H1 (cell line): Measurements from ENCODE around the gene DMAC2. TPM values are rescaled to one million over a fixed set of nuclear protein-coding genes. Genes with fewer than 3 reads are reported as not detected.
"Not testable (repeated sequence)": the region's sequence is repeated elsewhere in the genome, so short reads cannot be mapped to it uniquely, and the experiment has no call there.

Experiments used
- CTCF ChIA-PET: fragments of 300-600 bp; sonication (Branson Sonifier 250); formaldehyde crosslinking; loops from one replicate; lab custom pipeline; 2021; ENCODE audit not compliant: partially characterized antibody; lab: Charles Lee
- POLR2A ChIA-PET: fragments of 300-600 bp; sonication (Branson Sonifier 250); formaldehyde crosslinking; loops from one replicate; lab custom pipeline; 2021; ENCODE audit warnings: inconsistent platforms; ENCODE audit not compliant: partially characterized antibody; lab: Charles Lee
- DNase-seq, 2 experiments: peaks; one replicate each; pipeline versions ENCODE4 v3.0.0 to v3.0.0-alpha.2; 2010 to 2022; ENCODE audit warnings: low spot score in 2 of 2, low read depth in 1 of 2, mixed read lengths in 1 of 2
- FAIRE-seq: peaks from 2 replicates; lab custom pipeline; 2011; peaks lifted over from hg19 to GRCh38; lab: Jason Lieb, UNC
- H2AFZ ChIP-seq: 2 replicates; pipeline ENCODE4 v1.8.1; 2012; ENCODE audit warnings: low read length, inconsistent platforms
- H2AK5ac ChIP-seq: 2 replicates; pipeline ENCODE4 v1.6.1; 2013; ENCODE audit warnings: low read depth, low read length
- H2BK120ac ChIP-seq: replicated peaks from 2 replicates; pipeline ENCODE3; 2013; ENCODE audit warnings: low read depth, low read length, inconsistent platforms
- H2BK12ac ChIP-seq: 2 replicates; pipeline ENCODE4 v1.6.1; 2013; ENCODE audit warnings: low read depth, low read length
- H2BK15ac ChIP-seq: 2 replicates; pipeline ENCODE4 v1.6.1; 2013; ENCODE audit warnings: low read length
- H2BK20ac ChIP-seq: 2 replicates; pipeline ENCODE4 v1.6.1; 2013; ENCODE audit warnings: low read length
- H2BK5ac ChIP-seq: 2 replicates; pipeline ENCODE4 v1.6.1; 2013; ENCODE audit warnings: low read depth, low read length
- H3K14ac ChIP-seq: 2 replicates; pipeline ENCODE4 v1.6.1; 2013; ENCODE audit warnings: inconsistent platforms; ENCODE audit not compliant: insufficient read length
- H3K18ac ChIP-seq: 2 replicates; pipeline ENCODE4 v1.6.1; 2013; ENCODE audit warnings: low read length; ENCODE audit errors: extremely low read depth
- H3K23ac ChIP-seq: 2 replicates; pipeline ENCODE4 v1.6.1; 2013; ENCODE audit warnings: inconsistent platforms; ENCODE audit not compliant: insufficient read length
- H3K23me2 ChIP-seq: 2 replicates; pipeline ENCODE4 v1.6.1; 2013; ENCODE audit warnings: low read depth, low read length
- H3K27ac ChIP-seq: 2 replicates; pipeline ENCODE4 v1.6.1; 2011; ENCODE audit warnings: low read depth, low read length, inconsistent platforms
- H3K27me3 ChIP-seq, 4 experiments: replicated peaks in 1 of 4; 1 replicate in 1 of 4; 2 replicates in 3 of 4; pipeline versions ENCODE4 v1.6.1 to v1.8.1; 2011 to 2013; ENCODE audit warnings: low read length in 3 of 4, mild to moderate bottlenecking in 3 of 4, inconsistent platforms in 2 of 4, mixed read lengths in 2 of 4, moderate library complexity in 1 of 4; ENCODE audit not compliant: control insufficient read depth in 3 of 4, insufficient read depth in 3 of 4; ENCODE audit errors: extremely low read depth in 1 of 4
- H3K36me3 ChIP-seq, 4 experiments: 2 replicates each; pipeline versions ENCODE4 v1.6.1 to v1.8.1; 2011 to 2013; ENCODE audit warnings: mild to moderate bottlenecking in 4 of 4, low read length in 3 of 4, moderate library complexity in 2 of 4, control low read depth in 1 of 4, inconsistent platforms in 1 of 4; ENCODE audit not compliant: insufficient read depth in 4 of 4, control insufficient read depth in 2 of 4
- H3K4ac ChIP-seq: replicated peaks from 2 replicates; pipeline ENCODE3; 2013; ENCODE audit warnings: low read length, low read depth, mixed read lengths, inconsistent platforms; ENCODE audit not compliant: insufficient read length
- H3K4me1 ChIP-seq, 4 experiments: replicated peaks in 1 of 4; 1 replicate in 1 of 4; 2 replicates in 3 of 4; pipeline versions ENCODE4 v1.6.1 to v1.8.1; 2011 to 2013; ENCODE audit warnings: low read length in 3 of 4, inconsistent platforms in 2 of 4, mixed read lengths in 1 of 4; ENCODE audit not compliant: insufficient read depth in 4 of 4, control insufficient read depth in 3 of 4
- H3K4me2 ChIP-seq, 2 experiments: 2 replicates each; pipeline versions ENCODE4 v1.6.1 to v1.8.1; 2011 to 2013; ENCODE audit warnings: low read depth in 2 of 2, low read length in 2 of 2, control low read depth in 1 of 2, inconsistent platforms in 1 of 2, mild to moderate bottlenecking in 1 of 2; ENCODE audit not compliant: insufficient read depth in 1 of 2
- H3K4me3 ChIP-seq, 4 experiments: fragments of 200-600, 300-600 bp in 1 of 4; sonication (generic), shearing (Covaris generic), sonication (Bioruptor Twin) in 1 of 4; 2 replicates each; pipeline versions ENCODE4 v1.5.1 to v1.8.1; 2011 to 2016; ENCODE audit warnings: low read length in 4 of 4, low read depth in 3 of 4, control low read depth in 2 of 4, inconsistent platforms in 2 of 4, mild to moderate bottlenecking in 2 of 4, mixed read lengths in 1 of 4, moderate library complexity in 1 of 4; ENCODE audit not compliant: insufficient read depth in 2 of 4; ENCODE audit errors: extremely low read depth in 1 of 4
- H3K56ac ChIP-seq: replicated peaks from 2 replicates; pipeline ENCODE3; 2013; ENCODE audit warnings: low read depth, mild to moderate bottlenecking, mixed read lengths, low read length, inconsistent platforms; ENCODE audit not compliant: insufficient read length
- H3K79me1 ChIP-seq: 2 replicates; pipeline ENCODE4 v1.6.1; 2013; ENCODE audit warnings: low read depth, low read length, control low read depth
- H3K79me2 ChIP-seq, 2 experiments: 2 replicates each; pipeline versions ENCODE4 v1.6.1 to v1.8.1; 2012 to 2013; ENCODE audit warnings: low read length in 2 of 2, mild to moderate bottlenecking in 2 of 2, inconsistent platforms in 1 of 2; ENCODE audit not compliant: insufficient read depth in 2 of 2, control insufficient read depth in 1 of 2
- H3K9ac ChIP-seq, 4 experiments: replicated peaks in 1 of 4; 1 replicate in 1 of 4; 2 replicates in 3 of 4; pipeline versions ENCODE4 v1.6.1 to v1.8.1; 2011 to 2013; ENCODE audit warnings: low read depth in 3 of 4, low read length in 3 of 4, control low read depth in 2 of 4, mild to moderate bottlenecking in 2 of 4, moderate library complexity in 2 of 4, inconsistent platforms in 1 of 4; ENCODE audit errors: extremely low read depth in 1 of 4
- H3K9me3 ChIP-seq, 2 experiments: 2 replicates each; pipeline versions ENCODE4 v1.6.1 to v1.8.1; 2012 to 2013; ENCODE audit warnings: mild to moderate bottlenecking in 2 of 2, moderate library complexity in 2 of 2, control low read depth in 1 of 2, inconsistent platforms in 1 of 2, low read depth in 1 of 2, low read length in 1 of 2, mixed read lengths in 1 of 2; ENCODE audit not compliant: insufficient read depth in 2 of 2
- H4K20me1 ChIP-seq, 2 experiments: replicated peaks in 1 of 2; 2 replicates each; pipeline versions ENCODE3 to v1.8.1; 2011 to 2013; ENCODE audit warnings: inconsistent platforms in 2 of 2, low read length in 2 of 2, mild to moderate bottlenecking in 1 of 2; ENCODE audit not compliant: insufficient read depth in 2 of 2, control insufficient read depth in 1 of 2
- H4K5ac ChIP-seq: 2 replicates; pipeline ENCODE4 v1.6.1; 2013; ENCODE audit warnings: low read length, low read depth, mixed read lengths, inconsistent platforms; ENCODE audit not compliant: insufficient read length
- H4K8ac ChIP-seq: 2 replicates; pipeline ENCODE4 v1.8.0; 2013; ENCODE audit warnings: mild to moderate bottlenecking, moderate library complexity, low read length, inconsistent platforms; ENCODE audit not compliant: insufficient read depth; ENCODE audit errors: extremely low read depth
- H4K91ac ChIP-seq: replicated peaks from 2 replicates; pipeline ENCODE3; 2013; ENCODE audit warnings: low read length, mixed read lengths, inconsistent platforms; ENCODE audit not compliant: insufficient read length
- WGBS, 2 experiments: shearing (Covaris generic) in 1 of 2; methylation state at CpG; one replicate each; pipeline versions ENCODE4 v1.1.6 to v1.1.7; 2013 to 2015; ENCODE audit warnings: low lambda C conversion rate in 2 of 2, mixed read lengths in 2 of 2, inconsistent platforms in 1 of 2, low coverage in 1 of 2, missing lambda C conversion rate in 1 of 2; ENCODE audit not compliant: insufficient replicate concordance in 2 of 2, insufficient coverage in 1 of 2, insufficient read length in 1 of 2; ENCODE audit errors: extremely low coverage in 1 of 2, missing lambda C conversion rate in 1 of 2; 5-methylcytosine and 5-hydroxymethylcytosine counted together
- polyA plus RNA-seq, 7 experiments: library from polyadenylated mRNA; depleted of rRNA in 3 of 7; stranded (reverse) in 5 of 7; unstranded in 2 of 7; fragments of >200 nt in 5 of 7; fragments of 200-250 nt in 2 of 7; gene quantifications; 1 replicate in 5 of 7; 2 replicates in 1 of 7; 4 replicates in 1 of 7; pipeline versions ENCODE4 v1.2.1 to v1.2.3, GENCODE V29; 2011 to 2013; ENCODE audit warnings: missing spikeins in 2 of 7, mixed read lengths in 2 of 7
- total RNA-seq: library from RNA; stranded (reverse); fragmentation: NEBNext Ultra II Directional; extraction: Animal tissue kit (Norgen Biotek cat#: 25700); gene quantifications from 2 replicates; pipeline ENCODE4 v1.2.1, GENCODE V29; 2021

DMAC2 gene
- total and polyA plus RNA-seq, 2 of the 8 experiments (the other 6 are each of a cell fraction or from before 2014, with no cell fraction given), result 86.8 to 170 TPM

- DNase-seq, H2BK12ac ChIP-seq, H2AK5ac ChIP-seq, H3K56ac ChIP-seq, H2BK120ac ChIP-seq, H4K5ac ChIP-seq, H3K4me2 ChIP-seq, H3K36me3 ChIP-seq, H3K27ac ChIP-seq, H4K91ac ChIP-seq, H4K8ac ChIP-seq, H3K9ac ChIP-seq, H3K18ac ChIP-seq, H4K20me1 ChIP-seq, H3K4me1 ChIP-seq, H3K4ac ChIP-seq, H2BK5ac ChIP-seq, H2BK20ac ChIP-seq, H3K9me3 ChIP-seq, H3K79me1 ChIP-seq, H2BK15ac ChIP-seq, H3K27me3 ChIP-seq, H3K23me2 ChIP-seq, H2AFZ ChIP-seq, H3K79me2 ChIP-seq, H3K23ac ChIP-seq, FAIRE-seq, H3K4me3 ChIP-seq, H3K14ac ChIP-seq: not testable (repeated sequence)
- POLR2A ChIA-PET, result interaction anchor here (1.0 to 2.7 kb wide), 7 partner anchors 9 to 56 kb away, joined by 3 to 13 read pairs (median 4); partner anchors contain the start of gene DMAC2
- CTCF ChIA-PET, result interaction anchor here (0.8 to 4.9 kb wide), 8 partner anchors 10 to 161 kb away, joined by 3 to 34 read pairs (median 6); partner anchors contain the start of gene B3GNT8
- WGBS, 2 experiments, result 100% methylated on average over 5 of the region's 5 CpGs; no CpG with 5 or more reads in 1 of the 2 experiments
Observed at GRCh38 chr19:41408846-41409245, 30.9 kb downstream of the DMAC2 start.
